Measurements from ENCODE around the gene NEURL1B.
"Not testable (repeated sequence)": the region's sequence is repeated elsewhere in the genome, so short reads cannot be mapped to it uniquely, and the experiment has no call there.

The NEURL1B gene

DNA sequence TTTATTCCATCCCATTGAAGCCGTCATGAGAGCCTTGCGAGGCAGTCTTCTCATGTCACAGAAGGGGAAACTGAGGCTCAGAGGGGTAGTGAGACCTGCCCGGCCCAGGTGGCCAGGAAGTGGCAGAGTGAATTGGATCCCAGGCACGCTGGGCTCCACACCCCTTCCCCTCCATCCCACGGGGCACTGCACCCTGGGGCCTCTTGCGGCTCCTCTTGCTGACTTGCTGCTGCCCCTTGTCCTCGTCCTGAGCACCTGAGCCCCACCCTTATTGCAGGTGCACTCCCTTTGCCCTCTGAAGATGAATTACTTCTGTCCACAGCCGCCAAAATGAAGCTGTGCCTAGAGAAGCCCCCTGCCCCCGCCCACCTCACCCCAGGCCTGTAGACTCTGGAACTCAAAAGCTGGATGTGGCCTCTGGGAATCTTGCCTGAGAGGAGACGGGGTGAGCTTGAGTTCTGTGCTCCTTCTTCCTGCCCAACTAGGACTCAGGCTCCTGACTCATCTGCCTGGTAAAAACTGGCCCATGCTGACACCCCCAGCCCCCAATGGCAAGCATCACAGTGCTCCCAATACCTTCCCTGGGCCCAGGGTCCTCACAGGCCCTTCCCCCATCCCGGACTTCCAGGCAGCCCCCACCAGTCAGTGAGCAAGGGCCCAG lies 6.4 kb downstream of the NEURL1B start:
- TF ChIP-seq SUZ12 (IDR thresholded peaks at IDR 0.05; ENCODE audit: extremely low read depth, insufficient read depth, insufficient read length) (no peak), ZNF274 (IDR thresholded peaks at IDR 0.05; ENCODE audit: low read depth, low read length) (no peak), YY1 (IDR thresholded peaks at IDR 0.05; ENCODE audit: insufficient read depth, insufficient read length) (no peak)
- H3K4me1 ChIP-seq (ENCODE audit: insufficient read depth, insufficient read length) = peaks cover 12% of the 10 kb centered on the region
- no peak overlapping the region for H3K4me3 ChIP-seq (ENCODE audit: insufficient read length, low read depth)
- H3K9ac ChIP-seq (ENCODE audit: insufficient read length, low read depth) = no peak overlapping the region
- no peaks in the 10 kb centered on the region for H3K9me3 ChIP-seq (ENCODE audit: insufficient read depth, low read length)
- peaks cover 10% of the 10 kb centered on the region for H3K36me3 ChIP-seq (ENCODE audit: insufficient read depth, insufficient read length, low read length)
- DNase-seq (ENCODE audit: low read depth, low spot score) = no peak
- peaks cover under 1% of the 10 kb centered on the region for H3K27me3 ChIP-seq (ENCODE audit: insufficient read depth, insufficient read length)

DNA sequence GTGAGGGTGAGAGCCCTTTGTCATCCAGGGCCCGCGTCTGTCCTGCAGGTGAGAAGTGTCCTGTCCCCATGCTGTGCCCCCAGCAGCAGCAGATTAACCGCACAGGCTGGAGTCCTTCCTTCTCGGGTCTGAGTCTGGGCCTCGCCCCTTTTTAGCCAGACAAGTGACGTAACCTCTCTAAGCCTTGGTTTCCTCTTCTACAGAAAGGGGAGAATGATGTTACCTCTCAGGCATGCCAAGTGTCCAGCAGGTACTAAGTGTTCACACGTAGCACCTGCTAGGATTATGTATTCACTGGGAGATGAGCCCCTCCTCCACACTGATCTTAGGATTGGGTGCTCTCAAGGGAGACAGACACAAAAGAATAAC lies 6.9 kb downstream of the NEURL1B start:
- H3K9ac ChIP-seq (ENCODE audit: insufficient read length, low read depth) = no peak overlapping the region
- H3K36me3 ChIP-seq (ENCODE audit: insufficient read depth, insufficient read length, low read length) = peaks cover 10% of the 10 kb centered on the region
- no peak overlapping the region for H3K4me3 ChIP-seq (ENCODE audit: insufficient read length, low read depth)
- H3K27me3 ChIP-seq (ENCODE audit: insufficient read depth, insufficient read length) = no peaks in the 10 kb centered on the region
- TF ChIP-seq ZNF274 (IDR thresholded peaks at IDR 0.05; ENCODE audit: low read depth, low read length) (no peak), YY1 (IDR thresholded peaks at IDR 0.05; ENCODE audit: insufficient read depth, insufficient read length) (no peak), SUZ12 (IDR thresholded peaks at IDR 0.05; ENCODE audit: extremely low read depth, insufficient read depth, insufficient read length) (no peak)
- no peak for DNase-seq (ENCODE audit: low read depth, low spot score)
- H3K9me3 ChIP-seq (ENCODE audit: insufficient read depth, low read length) = no peaks in the 10 kb centered on the region
- H3K4me1 ChIP-seq (ENCODE audit: insufficient read depth, insufficient read length) = peaks cover 12% of the 10 kb centered on the region

DNA sequence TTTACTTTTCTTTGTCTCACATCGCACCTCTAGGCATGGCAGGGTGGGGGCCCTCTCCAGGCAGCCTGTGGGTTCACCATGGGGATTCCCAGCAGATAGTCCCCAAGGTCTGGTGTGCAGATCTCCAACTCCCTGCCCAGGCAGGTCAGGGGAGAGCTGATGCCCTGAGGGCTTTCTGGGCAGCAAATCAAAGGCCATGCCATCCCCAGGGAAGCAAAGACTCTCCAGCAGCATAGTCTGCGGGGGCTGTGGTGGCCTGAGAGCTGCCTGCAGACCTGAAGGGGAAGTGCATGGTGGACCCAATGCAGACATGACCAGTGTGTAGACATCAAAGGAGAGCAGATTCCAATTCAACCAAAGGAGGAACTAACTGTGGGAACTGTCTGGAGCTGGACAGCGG lies 7.7 kb downstream of the NEURL1B start:
- Histone ChIP-seq H3K36me3 (ENCODE audit: insufficient read depth, insufficient read length, low read length) (peaks cover 10% of the 10 kb centered on the region), H3K4me1 (ENCODE audit: insufficient read depth, insufficient read length) (peaks cover 12% of the 10 kb centered on the region), H3K9me3 (ENCODE audit: insufficient read depth, low read length) (no peaks in the 10 kb centered on the region), H3K4me3 (ENCODE audit: insufficient read length, low read depth) (no peak overlapping the region), H3K9ac (ENCODE audit: insufficient read length, low read depth) (no peak overlapping the region), H3K27me3 (ENCODE audit: insufficient read depth, insufficient read length) (no peaks in the 10 kb centered on the region)
- DNase-seq (ENCODE audit: low read depth, low spot score) = no peak
- TF ChIP-seq YY1 (IDR thresholded peaks at IDR 0.05; ENCODE audit: insufficient read depth, insufficient read length) (no peak), ZNF274 (IDR thresholded peaks at IDR 0.05; ENCODE audit: low read depth, low read length) (no peak), SUZ12 (IDR thresholded peaks at IDR 0.05; ENCODE audit: extremely low read depth, insufficient read depth, insufficient read length) (no peak)

DNA sequence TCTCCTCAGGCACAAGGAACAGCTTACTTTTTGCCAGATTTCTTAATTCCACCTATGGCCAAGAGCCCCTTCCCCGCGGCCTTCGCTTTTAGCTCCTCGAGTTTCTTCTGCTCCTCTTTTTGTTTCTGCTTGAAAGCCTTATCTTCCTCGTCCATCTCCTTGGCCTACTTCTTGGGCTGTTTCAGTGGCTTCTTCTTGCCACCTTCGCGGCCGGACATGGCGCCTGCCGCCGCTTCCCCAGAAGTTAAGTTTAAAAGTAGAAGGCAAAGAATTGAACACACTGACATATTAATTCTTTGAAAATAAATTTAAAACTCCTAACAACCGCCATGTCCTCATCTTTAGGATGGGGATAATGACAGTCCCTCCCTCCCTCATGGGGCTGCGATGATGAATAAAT lies 15.4 kb downstream of the NEURL1B start:
- not testable (repeated sequence) for H3K9ac ChIP-seq (ENCODE audit: insufficient read length, low read depth)

DNA sequence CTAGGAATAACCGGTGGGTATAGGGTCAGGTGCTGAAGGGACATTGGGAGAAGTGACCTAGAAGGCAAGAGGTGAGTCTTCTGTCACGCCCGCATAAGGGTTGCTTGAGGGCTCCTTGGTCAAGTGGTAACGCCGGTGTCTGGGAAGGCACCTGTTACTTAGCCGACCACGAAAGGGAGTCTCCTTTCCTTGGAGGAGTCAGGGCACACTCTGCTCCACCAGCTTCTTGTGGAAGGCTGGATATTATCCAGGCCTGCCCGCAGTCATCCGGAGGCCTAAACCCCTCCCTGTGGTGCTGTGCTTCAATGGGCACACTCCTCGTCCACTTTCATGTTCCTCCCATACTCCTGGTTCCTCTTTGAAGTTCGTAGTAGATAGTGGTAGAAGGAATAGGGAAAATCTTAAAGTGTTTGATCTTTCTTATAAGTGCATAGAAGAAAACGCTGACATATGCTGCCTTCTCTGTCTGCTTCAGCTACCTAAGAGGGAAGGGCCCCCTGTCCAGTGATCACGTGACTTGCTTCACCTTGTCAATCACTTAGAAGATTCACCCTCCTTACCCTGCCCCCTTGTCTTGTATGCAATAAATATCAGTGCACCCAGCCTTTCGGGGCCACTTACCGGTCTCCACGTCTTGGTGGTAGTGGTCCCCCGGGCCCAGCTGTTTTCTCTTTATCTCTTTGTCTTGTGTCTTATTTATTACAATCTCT lies 16.6 kb downstream of the NEURL1B start:
- not testable (repeated sequence) for H3K4me1 ChIP-seq (ENCODE audit: insufficient read depth, insufficient read length); H3K36me3 ChIP-seq (ENCODE audit: insufficient read depth, insufficient read length, low read length); H3K9ac ChIP-seq (ENCODE audit: insufficient read length, low read depth)

More for the DNA sequence above, 15.4 kb downstream of the NEURL1B start:
- DNase-seq (ENCODE audit: low read depth, low spot score); H3K27me3 ChIP-seq (ENCODE audit: insufficient read depth, insufficient read length); H3K4me3 ChIP-seq (ENCODE audit: insufficient read length, low read depth); H3K4me1 ChIP-seq (ENCODE audit: insufficient read depth, insufficient read length); H3K36me3 ChIP-seq (ENCODE audit: insufficient read depth, insufficient read length, low read length): not testable (repeated sequence)
- H3K9me3 ChIP-seq (ENCODE audit: insufficient read depth, low read length) = 0 out of 2 replicates have a peak, but pooled peaks cover 11% of the 10 kb centered on the region

DNA sequence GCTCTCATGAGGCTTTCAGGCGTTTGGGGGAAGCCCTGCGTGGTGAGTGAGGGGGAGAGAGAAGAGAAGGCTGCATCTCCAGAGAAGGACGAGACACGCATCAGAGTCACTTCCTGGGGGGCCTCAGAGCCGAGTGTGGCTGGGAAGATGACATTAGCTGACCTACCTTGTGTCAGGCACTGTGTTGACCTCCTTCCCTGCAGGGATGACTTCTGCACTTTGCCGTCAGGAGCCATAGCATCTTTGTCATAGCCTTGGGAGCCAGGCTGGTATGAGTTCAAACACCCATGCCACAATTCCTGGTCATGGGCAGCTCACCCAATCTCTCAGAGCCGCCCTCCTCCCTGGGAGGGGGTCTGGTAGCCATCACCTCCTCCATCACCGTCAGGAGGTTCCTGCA lies 17.3 kb downstream of the NEURL1B start:
- H3K27me3 ChIP-seq (ENCODE audit: insufficient read depth, insufficient read length) = no peaks in the 10 kb centered on the region
- no peak overlapping the region for H3K4me3 ChIP-seq (ENCODE audit: insufficient read length, low read depth)
- no peak overlapping the region for H3K9ac ChIP-seq (ENCODE audit: insufficient read length, low read depth)
- H3K9me3 ChIP-seq (ENCODE audit: insufficient read depth, low read length) = 0 out of 2 replicates have a peak, but pooled peaks cover 11% of the 10 kb centered on the region
- DNase-seq (ENCODE audit: low read depth, low spot score) = no peak
- H3K36me3 ChIP-seq (ENCODE audit: insufficient read depth, insufficient read length, low read length) = peaks cover 3% of the 10 kb centered on the region
- TF ChIP-seq YY1 (IDR thresholded peaks at IDR 0.05; ENCODE audit: insufficient read depth, insufficient read length) (no peak), ZNF274 (IDR thresholded peaks at IDR 0.05; ENCODE audit: low read depth, low read length) (no peak)
- peaks cover 5% of the 10 kb centered on the region for H3K4me1 ChIP-seq (ENCODE audit: insufficient read depth, insufficient read length)

More for the DNA sequence above, 16.6 kb downstream of the NEURL1B start:
- not testable (repeated sequence) for H3K4me3 ChIP-seq (ENCODE audit: insufficient read length, low read depth); H3K27me3 ChIP-seq (ENCODE audit: insufficient read depth, insufficient read length); DNase-seq (ENCODE audit: low read depth, low spot score)
- H3K9me3 ChIP-seq (ENCODE audit: insufficient read depth, low read length) = 0 out of 2 replicates have a peak, but pooled peaks cover 11% of the 10 kb centered on the region

DNA sequence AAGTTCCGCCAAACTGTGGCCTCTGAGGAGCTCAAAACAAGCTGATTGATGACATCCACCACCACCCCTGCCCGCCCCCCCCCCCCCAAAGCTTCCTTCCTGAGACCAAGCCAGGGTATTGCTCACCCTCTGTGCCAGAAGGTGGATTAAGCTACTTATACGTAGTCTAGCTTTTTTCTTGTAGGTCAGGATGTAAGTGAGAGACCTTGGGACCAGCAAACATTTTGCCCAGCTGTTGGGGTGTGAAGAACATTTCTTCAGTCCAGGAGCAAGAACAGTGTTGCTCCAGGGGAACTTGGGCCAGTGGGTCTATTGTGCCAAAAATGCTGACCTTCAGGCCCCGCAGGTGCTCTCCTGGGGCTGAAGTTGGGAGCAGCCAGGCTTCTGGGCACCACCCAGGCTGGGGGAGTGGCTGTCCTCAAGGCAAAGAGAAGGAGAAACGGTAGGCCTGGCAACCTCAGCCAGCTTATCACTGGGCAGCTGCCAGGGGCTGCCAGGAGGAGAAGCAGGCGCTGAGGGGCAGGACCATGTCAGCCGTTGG lies 18.0 kb downstream of the NEURL1B start:
- Histone ChIP-seq H3K27me3 (ENCODE audit: insufficient read depth, insufficient read length) (no peaks in the 10 kb centered on the region), H3K9ac (ENCODE audit: insufficient read length, low read depth) (no peak overlapping the region), H3K4me3 (ENCODE audit: insufficient read length, low read depth) (no peak overlapping the region), H3K4me1 (ENCODE audit: insufficient read depth, insufficient read length) (peaks cover 5% of the 10 kb centered on the region), H3K36me3 (ENCODE audit: insufficient read depth, insufficient read length, low read length) (peaks cover 3% of the 10 kb centered on the region), H3K9me3 (ENCODE audit: insufficient read depth, low read length) (0 out of 2 replicates have a peak, but pooled peaks cover 11% of the 10 kb centered on the region)
- TF ChIP-seq ZNF274 (IDR thresholded peaks at IDR 0.05; ENCODE audit: low read depth, low read length) = no peak
- no peak for TF ChIP-seq SUZ12 (IDR thresholded peaks at IDR 0.05; ENCODE audit: extremely low read depth, insufficient read depth, insufficient read length)
- no peak for TF ChIP-seq YY1 (IDR thresholded peaks at IDR 0.05; ENCODE audit: insufficient read depth, insufficient read length)
- DNase-seq (ENCODE audit: low read depth, low spot score) = no peak
